Activated naive CD4-positive, alpha-beta T cell (primary cell): ENCODE measurements around the gene ARFGAP3.

ENCODE experiments used
- DNase-seq, 4 experiments: peaks; one replicate each; lab custom pipeline; 2025; lab: John Stamatoyannopoulos, UW

The ARFGAP3 gene

DNA sequence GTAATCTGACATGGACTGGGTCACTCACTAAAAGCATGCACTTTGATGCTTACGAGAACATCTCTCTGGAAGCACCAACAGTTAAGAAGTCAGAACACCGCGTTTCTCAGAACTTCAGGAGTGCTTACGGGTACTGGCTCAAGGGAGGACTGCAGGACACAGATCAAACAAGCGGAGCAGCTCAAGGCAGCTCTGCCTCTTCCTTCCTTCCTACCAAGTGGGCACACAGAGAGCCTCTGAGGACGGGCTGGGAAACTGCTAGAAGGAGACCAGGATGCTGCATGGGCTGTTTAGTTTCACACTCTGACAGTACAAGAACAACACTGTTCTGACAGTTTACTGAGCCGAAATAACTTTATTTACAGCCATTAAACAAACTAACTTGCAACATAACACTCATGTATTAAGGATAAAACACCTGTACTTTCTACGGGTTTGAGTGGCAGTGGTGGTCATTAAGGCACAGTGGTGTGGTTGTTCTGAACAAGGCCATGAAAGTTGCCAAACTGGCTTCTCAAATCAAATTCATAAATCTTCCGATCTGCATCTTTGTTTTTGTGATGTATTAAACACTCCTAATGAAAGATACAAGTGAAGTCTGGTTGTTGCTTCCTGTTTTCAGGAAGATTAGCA lies 37.5 kb downstream of the ARFGAP3 start:
- DNase-seq, result no peak

DNA sequence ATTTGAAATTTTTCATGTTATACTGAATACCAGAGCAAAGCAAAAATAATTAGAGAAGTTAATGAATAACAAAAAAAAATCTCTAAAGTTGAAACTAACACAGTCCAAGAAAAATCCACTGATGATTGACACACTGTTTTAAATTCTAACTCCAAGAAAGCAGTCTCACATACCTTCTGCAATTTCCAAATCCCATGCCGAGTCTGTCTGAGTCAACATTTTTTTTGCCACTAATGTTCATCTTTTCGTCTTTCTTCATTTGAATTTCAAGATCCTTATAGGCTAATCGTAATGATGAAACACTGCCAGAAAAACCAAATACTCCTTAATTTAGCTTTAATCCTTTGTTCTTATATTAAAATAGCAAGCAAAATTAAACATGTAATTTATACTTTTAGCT lies 39.5 kb downstream of the ARFGAP3 start:
- DNase-seq, result no peak

DNA sequence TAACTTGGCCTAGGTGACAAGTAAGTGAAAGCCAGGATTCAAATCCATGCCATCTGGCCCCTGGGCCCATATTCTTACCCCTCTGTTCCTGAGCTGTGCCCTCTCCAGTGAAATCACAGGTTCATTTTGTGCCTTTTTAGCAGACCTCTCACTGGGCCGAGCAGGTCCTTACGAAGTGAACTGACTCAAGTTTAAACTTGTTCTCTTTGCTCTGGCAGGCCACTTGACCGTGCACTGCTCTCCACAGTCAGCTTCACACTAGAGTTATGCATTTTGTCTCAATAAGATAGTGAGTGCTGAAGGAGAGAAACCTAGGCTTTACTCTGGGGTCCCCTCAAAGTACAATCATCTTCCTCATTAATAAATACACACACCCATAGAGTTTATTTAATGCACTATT lies 40.7 kb downstream of the ARFGAP3 start:
- no peak for DNase-seq

DNA sequence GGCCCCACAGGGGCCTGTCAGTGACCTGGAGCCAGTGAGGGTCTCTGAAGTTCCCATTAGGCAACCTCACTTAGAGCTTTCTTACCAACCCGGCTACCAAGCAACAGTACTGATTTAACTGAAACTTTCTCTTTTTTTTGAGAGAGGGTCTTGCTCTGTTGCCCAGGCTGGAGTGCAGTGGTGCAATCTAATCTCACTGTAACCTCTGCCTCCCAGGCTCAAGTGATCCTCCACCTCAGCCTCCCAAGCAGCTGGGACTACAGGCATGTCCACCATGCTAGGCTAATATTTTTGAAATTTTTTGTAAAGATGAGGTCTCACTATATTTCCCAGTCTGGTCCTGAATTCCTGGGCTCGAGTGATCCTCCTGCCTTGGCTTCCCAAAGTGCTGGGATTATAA lies 42.5 kb downstream of the ARFGAP3 start:
- no peak for DNase-seq

DNA sequence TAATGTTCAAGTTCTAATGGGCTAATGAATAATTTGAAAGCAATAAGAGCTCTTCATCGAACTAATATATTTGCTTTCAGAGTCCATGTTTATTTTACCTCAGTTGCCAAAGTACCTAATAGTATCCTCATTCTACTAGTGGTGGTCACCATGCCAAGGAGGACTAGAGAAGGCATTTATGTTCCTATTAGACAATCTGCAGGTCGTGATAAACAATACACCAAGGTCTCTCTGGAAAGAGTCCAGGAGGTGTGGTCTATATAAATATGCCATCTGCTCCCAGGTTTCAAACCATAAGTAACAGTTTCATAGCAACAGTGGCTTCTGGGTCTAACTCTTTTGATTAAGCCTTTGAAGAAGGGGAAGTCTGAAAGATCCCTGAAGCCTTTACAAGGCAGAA lies 42.9 kb downstream of the ARFGAP3 start:
- no peak for DNase-seq

DNA sequence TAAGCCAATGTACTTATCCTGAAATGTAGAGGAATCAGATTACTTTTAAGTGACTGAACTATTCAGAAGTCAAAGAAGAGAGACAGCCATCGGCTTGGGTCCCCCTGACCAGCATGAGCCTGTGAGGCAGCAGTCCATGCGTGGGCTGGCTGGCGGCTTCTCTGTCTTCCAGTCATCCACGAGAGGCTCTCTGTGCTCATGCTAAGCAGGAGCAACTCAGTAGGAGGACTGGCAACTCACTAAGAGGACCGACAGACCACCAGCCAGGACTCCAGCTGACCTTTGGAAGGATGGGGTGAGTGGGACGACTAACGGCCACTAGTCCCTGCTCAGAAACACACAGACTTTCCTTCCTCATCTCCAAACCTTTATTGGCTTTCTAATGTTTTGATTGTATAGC lies 43.6 kb downstream of the ARFGAP3 start:
- no peak for DNase-seq

DNA sequence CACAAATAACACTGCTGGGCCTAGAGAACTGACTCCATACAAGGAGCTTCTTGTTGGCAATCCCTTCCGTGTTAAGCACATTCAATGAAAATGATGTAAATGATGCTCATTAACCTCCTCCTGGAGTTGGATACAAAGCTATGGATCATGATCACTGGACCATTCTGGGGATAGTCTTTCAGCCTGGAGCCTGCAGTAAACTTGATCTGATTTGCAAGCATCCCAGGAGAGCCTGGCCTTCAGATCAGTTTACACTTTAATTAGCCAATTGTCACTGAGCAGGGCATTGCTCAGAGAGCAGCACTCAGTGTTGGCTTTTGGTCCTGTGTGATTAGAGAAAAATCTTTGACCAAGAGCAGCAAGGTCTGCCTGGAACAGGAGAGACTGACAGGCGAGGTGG lies 45.6 kb downstream of the ARFGAP3 start:
- no peak for DNase-seq

DNA sequence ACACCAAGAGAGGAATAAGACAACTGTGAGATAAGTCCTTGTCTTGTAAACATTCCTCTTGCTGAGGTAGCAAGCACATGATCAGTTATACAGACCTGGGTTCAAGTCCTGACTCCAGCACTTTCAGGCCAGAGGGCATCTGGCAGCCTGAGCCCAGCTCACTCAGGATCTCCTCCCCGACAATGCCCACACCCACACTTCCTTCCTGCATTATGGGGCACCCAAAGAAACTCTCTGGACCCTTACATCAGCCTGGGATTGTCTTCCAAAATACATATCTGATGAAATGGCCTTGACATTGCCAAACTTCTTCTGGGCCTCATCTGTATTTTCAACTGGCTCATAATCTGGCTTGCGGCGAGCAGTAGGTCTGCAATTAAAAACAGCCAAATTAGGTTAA lies 48.6 kb downstream of the ARFGAP3 start:
- DNase-seq, result no peak

DNA sequence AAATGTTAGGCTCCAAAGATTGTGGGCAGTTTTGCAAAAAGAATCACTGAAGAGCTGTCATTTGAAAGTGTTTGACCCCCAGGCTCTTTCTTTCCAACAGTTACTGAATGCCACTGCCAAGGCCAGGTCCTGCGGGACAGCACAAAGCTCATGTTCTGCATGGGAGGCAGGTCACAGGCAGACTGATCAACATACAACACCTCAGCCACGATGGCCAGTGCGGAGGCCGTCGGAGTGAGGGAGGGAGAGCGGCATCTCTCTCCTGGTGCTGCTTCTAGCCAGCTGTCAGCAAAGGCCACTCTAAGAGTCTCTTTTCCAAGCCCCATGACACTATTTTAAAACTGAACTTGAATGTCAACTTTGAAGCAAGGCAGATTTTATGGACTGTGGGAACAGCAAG lies 49.9 kb downstream of the ARFGAP3 start:
- DNase-seq, result no peak

DNA sequence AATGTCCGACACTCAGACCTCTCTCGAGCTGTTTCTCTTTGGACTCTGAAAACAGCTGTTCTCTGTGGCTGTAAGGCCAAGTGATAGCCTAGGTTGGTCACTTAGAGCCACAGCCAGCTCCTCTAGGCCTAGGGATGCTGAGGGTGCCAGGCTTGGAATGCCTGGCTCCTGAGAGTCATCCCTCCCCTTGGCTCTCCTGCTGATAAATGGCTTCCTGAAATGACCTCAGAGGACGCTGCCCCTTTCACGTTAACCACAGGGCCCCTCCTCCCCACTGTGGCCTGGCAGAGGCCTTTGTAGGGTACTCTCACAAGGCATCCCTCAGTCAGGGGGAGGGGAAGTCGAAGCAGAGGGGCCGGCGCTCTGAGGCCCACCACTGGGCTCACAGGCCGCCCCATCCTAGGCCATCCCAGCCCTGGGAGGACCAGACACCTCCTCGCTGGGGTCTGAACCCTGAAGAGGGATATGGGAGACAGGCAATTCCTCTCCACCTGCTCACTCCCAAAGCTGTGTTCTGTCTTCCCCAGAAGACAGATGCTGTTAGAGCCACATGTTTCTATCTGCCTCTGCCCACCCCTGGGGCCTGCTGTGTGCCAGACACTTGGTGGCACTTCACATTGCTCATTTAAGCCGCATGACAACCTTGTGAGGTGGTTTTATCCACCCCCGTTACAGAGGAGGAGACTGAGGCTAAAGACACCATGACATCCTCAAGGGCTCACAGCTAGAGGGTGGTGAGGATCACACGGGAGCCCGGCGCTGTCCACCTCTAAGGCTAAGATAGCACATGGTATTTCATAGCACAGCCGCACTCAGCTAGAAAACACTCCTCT lies 50.9 kb downstream of the ARFGAP3 start:
- DNase-seq, result no peak

DNA sequence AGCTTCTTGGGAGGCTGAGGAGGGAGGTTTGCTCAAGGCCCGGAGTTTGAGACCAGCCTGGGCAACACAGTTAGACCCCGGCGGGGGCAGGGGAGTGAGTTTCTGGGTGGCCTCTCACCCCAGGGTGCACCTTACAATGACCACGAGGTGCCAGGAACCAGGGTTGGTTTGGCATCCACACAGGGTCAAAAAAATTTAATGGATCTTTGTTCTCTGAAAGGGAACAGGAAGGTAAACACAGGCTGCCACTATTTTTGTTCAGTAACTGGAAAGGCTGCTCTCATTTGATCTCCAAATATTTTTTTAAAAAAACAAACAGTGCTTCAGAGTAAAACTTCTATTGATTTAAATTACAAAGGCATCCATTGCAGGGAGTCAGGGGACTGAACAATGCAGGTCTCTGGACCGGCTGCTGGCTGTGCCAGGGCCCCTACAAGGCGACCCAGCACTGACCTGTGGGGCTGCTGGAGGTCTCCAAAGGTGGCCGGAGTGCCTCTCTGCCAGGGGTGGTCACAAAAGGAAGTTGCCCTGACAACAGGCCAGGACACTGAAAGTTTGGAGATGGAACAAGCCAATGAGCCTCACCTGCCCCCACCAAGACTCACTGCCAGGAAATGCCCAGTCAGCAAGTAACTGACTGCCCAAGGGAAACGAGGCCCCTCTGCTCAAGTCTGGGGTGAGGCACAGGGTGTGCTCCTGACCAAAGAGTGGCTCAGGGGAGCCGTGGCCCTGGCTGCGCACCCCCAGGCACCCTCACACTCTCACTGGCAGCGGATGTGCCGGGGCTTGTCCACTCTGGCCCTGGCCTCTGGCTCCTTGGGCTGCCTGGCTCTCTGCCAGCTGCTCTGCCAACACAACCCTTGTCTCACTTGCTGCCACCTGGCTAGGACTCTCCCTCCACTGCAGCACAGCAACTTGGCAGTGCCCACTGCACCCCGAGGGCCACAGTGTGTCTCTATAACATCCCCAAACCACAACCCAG lies 51.8 kb downstream of the ARFGAP3 start:
- no peak for DNase-seq

DNA sequence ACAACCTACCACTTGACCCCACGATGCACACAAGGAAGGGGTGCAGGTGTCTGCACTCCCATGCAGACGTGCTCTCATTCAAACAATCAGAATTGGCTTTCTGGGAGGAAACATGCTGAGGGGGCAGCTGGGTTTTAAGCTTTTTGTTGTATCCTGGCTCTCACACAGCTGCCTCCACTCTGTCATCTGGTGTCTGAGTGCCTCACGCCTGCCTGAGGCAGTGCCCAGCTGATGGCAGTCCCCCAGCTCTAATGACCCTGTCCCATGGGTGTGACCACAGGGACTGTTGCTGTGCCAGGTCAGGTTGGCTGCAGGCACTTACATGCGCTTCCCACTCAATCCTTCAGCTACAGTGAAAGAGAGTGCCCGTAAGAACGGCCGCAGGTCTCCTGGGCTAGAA lies 53.7 kb downstream of the ARFGAP3 start:
- DNase-seq, result no peak

DNA sequence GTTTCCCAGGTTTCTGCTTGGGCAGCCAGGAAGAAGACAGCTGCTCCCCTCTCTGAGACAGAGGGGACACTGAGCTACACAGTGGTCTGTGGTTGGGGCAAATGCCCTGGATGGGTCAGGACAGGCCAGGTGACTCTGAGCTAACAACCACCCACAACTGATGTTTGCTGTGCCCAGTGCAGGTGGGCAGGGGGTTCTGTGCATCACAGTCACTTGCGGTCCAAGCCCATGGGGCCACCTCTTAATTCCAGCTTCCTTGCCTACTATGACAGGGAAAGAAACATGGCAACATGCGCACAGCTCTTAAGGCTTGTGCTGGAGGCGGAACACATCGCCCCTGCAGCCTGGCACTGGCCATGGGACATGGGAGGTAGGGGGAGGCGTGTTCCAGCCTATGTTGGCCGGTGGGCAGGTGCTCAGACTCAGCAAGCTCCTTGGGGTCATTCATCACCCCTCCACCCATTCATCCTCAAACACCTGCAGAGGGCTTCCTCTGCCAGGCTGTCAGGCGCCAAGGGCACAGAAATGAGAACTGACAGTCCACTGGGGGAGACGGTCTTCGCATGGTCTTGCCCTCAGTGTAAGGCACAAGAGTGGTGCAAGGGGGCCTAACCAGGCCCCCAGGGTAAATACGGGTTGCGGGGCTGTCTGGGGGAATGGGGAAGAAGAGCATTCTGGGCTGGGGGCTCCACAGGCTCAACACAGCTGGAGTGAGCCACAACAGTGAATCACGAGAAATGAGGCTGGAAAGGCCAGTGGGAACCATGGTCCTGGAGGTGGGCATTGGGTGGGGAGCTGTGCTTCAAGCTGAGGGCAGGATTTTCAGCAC lies 55.6 kb downstream of the ARFGAP3 start:
- DNase-seq, result no peak

DNA sequence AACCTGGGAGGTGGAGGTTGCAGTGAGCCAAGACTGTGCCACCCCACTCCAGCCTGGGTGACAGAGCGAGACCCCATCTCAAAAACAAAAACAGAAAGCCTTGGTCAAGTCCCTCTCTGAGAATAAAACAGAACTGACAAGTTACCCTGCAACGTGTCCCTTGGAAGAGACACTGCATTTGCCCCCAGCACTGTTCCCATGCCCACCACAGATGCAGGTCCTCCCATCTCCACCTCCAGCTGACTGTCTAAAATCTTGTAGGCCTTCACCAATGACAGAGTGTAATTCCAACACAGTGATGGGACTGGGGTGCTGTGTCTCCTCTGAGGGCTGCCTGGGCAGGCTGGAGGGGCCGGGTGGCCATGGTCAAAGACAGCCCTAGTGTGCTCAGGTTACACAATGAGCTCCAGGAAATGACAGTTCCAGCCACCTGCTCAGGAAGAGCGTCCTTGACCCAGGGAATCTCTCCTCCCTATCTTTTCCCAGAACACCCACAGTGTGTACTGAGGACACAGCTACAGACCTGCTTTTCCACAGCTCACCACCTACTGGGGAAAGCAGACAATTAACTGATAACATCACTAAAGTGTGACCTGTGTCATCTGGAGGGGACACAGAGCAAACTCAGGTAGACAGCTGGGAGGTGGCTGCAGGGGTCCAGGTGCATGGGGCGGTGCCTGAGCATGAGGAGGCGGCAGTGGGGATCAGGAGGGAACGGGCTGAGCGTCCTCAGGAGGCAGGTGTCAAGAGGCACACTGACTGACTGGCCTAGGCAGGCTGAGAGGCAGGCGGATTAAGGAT lies 56.4 kb downstream of the ARFGAP3 start:
- DNase-seq, result no peak

DNA sequence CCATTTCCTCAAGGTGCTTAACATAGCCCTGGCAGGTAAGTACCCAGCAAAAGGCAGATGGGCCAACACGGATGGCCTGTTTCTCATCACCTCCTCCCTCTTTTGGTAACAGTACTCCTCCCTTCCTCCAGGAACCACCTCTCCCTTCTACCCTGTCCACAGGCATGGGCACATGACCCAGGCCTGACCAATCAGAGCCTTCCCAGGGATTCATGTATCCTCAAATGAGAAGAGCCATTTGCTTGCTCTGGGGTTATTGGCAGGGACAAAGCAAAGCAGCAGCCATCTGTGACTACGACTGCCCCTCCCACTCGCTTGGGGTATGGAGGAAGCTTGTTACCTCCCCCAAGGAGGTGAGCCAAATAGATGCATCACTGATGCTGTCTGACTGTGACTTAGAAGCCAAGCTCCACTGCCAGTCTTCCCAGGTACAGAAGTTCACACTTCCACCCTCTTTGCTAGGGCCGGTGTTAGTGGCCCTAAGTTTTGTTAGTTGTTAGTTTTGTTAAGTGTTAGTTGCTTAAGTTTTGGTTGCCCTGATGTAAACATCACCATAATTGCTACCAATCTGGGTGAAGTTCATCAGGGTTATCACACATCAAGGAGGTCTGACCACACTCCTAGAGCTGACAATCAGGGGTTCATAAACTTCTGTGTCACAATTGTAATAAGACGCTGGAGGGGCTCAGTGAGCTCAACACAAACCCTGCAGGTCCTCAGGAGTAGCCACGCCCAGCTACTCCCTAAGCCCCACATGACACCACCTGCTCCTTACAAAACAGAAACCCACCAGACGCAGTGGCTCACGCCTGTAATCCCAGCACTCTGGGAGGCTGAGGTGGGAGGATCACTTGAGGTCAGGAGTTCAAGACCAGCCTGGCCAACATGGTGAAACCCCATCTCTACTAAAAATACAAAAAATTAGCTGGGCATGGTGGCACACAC lies 57.3 kb downstream of the ARFGAP3 start:
- no peak for DNase-seq

DNA sequence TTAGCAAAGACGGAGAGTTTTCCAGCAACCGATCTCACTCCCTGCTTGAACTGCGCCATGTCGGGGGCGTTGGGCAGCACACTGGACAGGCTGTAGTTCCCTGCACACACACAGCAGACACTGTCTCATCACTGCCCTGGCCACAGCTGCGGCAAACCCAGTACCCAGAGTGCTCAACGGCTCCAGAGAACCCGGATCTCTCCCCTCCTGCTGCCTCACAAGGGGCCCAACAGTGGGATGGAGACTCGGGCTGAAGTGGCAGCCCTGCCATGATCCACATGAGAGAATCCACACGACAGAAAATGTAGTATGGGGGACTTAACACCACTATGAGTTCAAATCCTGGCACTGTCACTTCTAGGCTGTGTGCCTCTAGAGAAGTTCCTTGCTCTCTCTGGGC lies 58.0 kb downstream of the ARFGAP3 start:
- DNase-seq, result no peak

DNA sequence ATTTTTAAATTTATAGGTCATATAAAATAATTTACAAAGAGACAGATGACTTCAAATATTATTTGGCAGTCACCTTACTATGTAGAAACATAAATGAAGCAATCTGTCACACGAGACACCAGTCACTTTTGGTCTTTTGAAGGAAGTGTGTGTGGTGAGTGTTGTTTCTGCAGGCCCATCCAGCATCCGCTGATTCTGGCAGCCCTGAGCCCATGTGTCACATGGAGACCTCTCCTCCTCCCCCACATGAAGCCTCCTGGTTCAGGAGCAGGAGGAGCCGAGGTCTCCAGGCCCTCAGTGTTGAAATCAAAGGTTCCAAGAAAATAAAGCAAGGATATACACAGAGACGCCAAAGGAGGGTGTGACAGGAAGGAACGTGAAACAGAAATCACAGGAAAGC lies 60.1 kb downstream of the ARFGAP3 start:
- no peak for DNase-seq

DNA sequence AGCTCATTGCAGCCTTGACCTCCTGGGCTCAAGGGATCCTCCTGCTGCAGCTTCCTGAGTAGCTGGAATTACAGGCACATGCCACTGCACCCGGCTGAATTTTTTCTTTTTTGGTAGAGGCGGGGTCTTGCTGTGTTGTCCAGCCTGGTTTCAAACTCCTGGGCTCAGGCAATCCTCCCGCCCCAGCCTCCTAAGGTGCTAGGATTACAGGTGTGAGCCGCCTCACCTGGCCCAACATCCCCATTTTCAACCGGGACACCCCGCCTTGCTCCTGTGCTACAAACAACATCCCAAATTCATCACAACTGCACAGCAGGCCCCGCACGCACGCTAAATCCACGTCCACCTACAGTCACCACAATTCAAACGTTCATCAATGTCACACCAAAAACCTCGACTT lies 61.0 kb downstream of the ARFGAP3 start:
- DNase-seq, result no peak
